Activated T-cell treated with anti-CD3 and anti-CD28 coated beads, Interleukin-2, amount 50 U/mL, for 72 hours (primary cell): ENCODE results near the gene MBP. TPM values are rescaled to one million over a fixed set of nuclear protein-coding genes. Genes with fewer than 3 reads are reported as not detected.

Source experiments
- ATAC-seq, 2 donors: fragments of 150-1000 bp; cut with Tn5 transposase; replicated peaks in 1 of 2; 2 replicates each; pipeline ENCODE4 v1.10.0; 2021; ENCODE audit warnings: moderate library complexity in 2 of 2, mild to moderate bottlenecking in 1 of 2
- DNase-seq, 2 donors: peaks; one replicate each; pipeline ENCODE4 v3.0.0; 2021 to 2022; ENCODE audit warnings: mixed read lengths in 1 of 2
- H3K27ac Mint-ChIP-seq: one replicate; pipeline ENCODE4 v1.8.0; 2022; ENCODE audit warnings: mild to moderate bottlenecking, moderate library complexity, mixed read lengths
- H3K27me3 Mint-ChIP-seq: one replicate; pipeline ENCODE4 v1.8.0; 2022; ENCODE audit warnings: low read depth, mixed read lengths
- H3K36me3 Mint-ChIP-seq, 2 donors: one replicate each; pipeline ENCODE4 v1.8.0; 2022; ENCODE audit warnings: mixed read lengths in 2 of 2, mild to moderate bottlenecking in 1 of 2; ENCODE audit not compliant: insufficient read depth in 2 of 2
- H3K4me1 Mint-ChIP-seq: one replicate; pipeline ENCODE4 v1.8.0; 2022; ENCODE audit warnings: low read depth, mixed read lengths
- H3K4me3 Mint-ChIP-seq, 2 donors: one replicate each; pipeline ENCODE4 v1.8.0; 2022; ENCODE audit warnings: mild to moderate bottlenecking in 2 of 2, mixed read lengths in 2 of 2, moderate library complexity in 2 of 2
- H3K9me3 Mint-ChIP-seq, 2 donors: one replicate each; pipeline ENCODE4 v1.8.0; 2022; ENCODE audit warnings: mixed read lengths in 2 of 2
- total RNA-seq, 2 donors: library from RNA; stranded (reverse); gene quantifications; one replicate each; pipeline ENCODE4 v1.2.3, GENCODE V29; 2022

MBP gene
- total RNA-seq, 2 donors from 2014 or later: 101 to 107 TPM

DNA sequence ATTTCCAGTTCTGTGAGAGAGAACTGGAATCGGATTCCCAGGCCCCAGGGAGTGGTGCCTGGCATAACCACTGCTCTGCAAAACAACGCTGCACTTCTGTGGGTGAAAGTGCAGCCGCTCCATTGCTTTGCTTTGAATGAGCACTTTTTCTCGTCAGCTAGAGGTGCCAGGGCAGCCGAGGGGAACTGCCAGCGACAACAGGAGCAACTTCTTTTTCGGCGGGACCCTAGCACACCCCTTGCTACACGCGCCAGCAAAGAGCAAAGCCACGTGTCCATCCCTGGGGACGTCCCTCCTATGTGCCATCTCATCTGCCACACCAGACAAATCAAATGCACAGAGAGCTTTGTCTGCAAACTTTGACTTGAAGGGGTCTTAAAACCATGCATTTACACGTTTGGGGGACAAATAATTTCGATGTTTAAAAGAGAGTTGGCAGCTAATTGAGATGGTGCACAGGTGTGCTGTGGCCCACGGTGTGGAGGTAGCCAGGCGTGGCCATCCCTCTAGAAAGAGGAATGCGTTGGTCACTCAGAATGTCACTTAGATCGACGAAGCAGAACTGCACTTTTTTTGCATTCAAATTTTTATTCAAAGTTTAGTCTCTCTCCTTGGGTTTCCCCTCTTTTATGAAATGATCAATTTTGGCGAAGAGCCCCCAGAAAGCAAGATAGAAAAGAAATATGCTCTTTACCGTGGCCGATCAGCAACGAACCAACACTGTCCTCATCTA is 151.8 kb downstream of the MBP start:
- ATAC-seq (no peak), DNase-seq (no peak)
- Mint-ChIP-seq H3K27me3 (no peaks in the 10 kb centered on the region), H3K36me3 (no peaks in the 10 kb centered on the region), H3K9me3 (no peaks in the 10 kb centered on the region), H3K4me3 (no peak overlapping the region), H3K27ac (no peak overlapping the region), H3K4me1 (peaks cover 8% of the 10 kb centered on the region)

DNA sequence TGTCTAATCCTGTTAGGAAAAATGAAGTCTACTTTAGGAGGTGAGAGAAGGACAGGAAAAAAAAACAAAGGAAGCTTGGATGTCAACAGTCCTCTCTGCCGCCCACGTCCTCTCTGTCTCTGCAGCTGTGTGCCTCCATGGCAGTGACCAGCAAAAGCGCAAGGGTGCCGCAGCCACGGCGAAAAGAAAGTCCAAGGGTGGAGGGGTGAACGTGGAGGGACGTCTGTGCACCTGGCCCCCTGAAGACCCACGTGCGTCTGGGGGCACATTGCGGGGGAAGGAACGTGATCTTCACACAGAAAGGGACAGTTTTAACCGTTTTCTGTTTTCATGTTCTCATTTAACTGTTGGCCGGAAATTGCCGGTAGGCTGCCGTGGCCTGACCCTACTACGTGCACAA is 152.7 kb downstream of the MBP start:
- H3K4me1 Mint-ChIP-seq: peaks cover 8% of the 10 kb centered on the region
- no peaks in the 10 kb centered on the region for H3K9me3 Mint-ChIP-seq
- no peaks in the 10 kb centered on the region for H3K27me3 Mint-ChIP-seq
- no peak overlapping the region for H3K4me3 Mint-ChIP-seq
- no peak overlapping the region for H3K27ac Mint-ChIP-seq
- H3K36me3 Mint-ChIP-seq: no peaks in the 10 kb centered on the region
- DNase-seq (no peak), ATAC-seq (no peak)

DNA sequence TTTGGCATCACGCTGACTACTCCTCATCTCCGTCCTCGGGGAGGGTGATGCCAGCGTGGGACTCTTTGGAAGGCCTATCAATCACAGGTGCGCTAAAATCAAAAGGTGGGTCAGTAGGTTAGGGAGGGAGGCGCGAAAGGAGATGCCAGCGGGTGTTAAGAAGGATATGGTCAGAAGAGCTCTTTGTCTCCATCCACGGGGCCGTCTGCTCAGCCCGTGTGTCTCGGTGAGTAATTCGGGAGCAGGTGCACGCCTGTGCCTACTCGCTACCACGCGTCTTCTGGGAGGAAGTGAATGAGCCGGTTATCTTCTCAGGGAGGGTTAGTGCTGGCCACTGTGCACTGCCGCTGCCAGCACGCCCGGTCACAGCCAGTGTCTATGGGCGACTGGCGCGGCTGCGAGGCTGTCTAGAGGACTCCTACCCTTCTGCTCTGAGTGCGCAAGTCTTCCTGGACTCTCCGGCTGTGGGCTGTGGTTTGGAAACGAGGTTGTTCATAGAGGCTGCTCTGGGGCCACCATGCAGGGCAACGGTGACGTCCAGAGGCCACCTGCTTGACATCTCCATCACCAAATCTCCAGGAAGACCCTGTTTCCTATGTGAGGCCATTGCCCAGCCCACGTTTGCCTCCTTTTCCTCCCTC is 153.4 kb downstream of the MBP start:
- Mint-ChIP-seq H3K4me3 (no peak overlapping the region), H3K27ac (no peak overlapping the region), H3K9me3 (no peaks in the 10 kb centered on the region), H3K27me3 (no peaks in the 10 kb centered on the region), H3K4me1 (peaks cover 8% of the 10 kb centered on the region), H3K36me3 (no peaks in the 10 kb centered on the region)
- ATAC-seq (no peak), DNase-seq (no peak)

DNA sequence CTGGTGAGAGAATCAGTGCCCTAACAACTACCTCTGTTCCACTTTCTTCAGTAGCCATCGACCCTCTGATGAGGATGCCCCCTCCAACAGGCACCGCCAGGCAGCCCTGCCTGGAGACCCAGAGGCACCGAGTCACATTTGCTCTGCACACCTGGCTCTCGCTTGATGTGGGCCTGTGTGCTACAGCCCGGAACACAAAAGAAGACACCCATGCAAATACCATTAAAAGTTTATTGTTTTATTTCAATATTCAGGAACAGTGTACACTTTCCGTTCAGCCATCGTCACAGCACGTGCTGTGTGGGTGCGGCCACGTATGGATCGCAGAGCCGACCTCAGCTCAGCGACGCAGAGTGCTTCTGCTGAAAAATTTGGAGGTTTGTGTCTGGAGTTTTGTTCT is 154.0 kb downstream of the MBP start:
- H3K27ac Mint-ChIP-seq: no peak overlapping the region
- H3K4me1 Mint-ChIP-seq: peaks cover 8% of the 10 kb centered on the region
- H3K4me3 Mint-ChIP-seq: no peak overlapping the region
- ATAC-seq: no peak
- H3K36me3 Mint-ChIP-seq: no peaks in the 10 kb centered on the region
- H3K9me3 Mint-ChIP-seq: no peaks in the 10 kb centered on the region
- DNase-seq: no peak
- H3K27me3 Mint-ChIP-seq: no peaks in the 10 kb centered on the region

DNA sequence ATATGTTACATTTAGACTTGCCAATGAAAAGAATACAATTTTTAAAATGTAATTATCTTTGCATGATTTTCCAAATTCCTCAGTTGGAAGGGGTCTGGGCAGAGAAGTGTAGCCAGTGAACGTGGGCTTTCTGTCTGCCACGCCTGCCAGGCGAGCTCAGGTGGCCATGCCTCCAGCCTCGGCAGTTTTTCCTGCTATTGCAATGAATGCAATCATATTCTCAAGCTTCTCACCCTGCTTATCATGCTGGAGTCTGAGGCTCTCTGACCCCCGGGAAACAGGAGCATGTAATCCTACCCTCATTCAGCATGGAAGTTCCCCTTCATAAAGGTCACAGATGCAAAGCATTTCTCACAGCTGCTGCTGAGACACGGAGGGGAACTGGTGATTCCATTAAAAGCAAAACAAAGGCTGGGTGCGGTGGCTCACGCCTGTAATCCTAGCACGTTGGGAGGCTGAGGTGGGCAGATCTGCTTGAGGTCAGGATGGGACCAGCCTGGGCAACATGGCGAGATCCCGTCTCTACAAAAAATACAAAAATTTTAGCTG is 154.8 kb downstream of the MBP start:
- no peaks in the 10 kb centered on the region for H3K9me3 Mint-ChIP-seq
- H3K4me3 Mint-ChIP-seq: no peak overlapping the region
- H3K4me1 Mint-ChIP-seq: no peaks in the 10 kb centered on the region
- DNase-seq (no peak), ATAC-seq (no peak)
- H3K27me3 Mint-ChIP-seq: no peaks in the 10 kb centered on the region
- H3K36me3 Mint-ChIP-seq: no peaks in the 10 kb centered on the region
- H3K27ac Mint-ChIP-seq: no peak overlapping the region

DNA sequence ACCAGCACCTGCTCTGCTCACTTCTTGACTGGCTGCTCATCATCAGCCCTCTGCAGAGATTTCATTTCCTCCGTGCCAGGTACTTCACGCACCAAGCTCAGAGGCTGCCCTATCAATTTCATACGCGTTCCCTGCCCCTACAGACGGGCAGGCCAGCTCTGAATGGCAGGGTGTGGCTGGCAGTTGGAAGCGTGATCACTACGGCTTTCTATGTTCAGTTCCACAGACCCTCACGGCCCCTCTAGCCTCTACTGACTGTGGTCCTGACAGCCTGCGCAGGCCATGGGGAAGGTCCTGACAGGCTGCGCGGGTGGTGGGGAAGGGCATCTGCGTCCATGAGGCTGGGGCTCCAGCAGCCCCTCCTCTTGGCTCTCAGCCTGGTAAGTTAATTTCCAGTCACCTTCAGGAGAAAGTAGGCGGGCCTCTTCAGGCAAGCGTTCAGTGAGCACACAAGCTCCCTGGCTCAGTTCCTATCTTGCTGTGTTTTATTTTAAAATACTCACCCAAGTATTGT is 155.4 kb downstream of the MBP start:
- Mint-ChIP-seq H3K9me3 (no peaks in the 10 kb centered on the region), H3K36me3 (no peaks in the 10 kb centered on the region), H3K27ac (no peak overlapping the region), H3K4me3 (no peak overlapping the region), H3K4me1 (no peaks in the 10 kb centered on the region), H3K27me3 (no peaks in the 10 kb centered on the region)
- DNase-seq (no peak), ATAC-seq (no peak)

DNA sequence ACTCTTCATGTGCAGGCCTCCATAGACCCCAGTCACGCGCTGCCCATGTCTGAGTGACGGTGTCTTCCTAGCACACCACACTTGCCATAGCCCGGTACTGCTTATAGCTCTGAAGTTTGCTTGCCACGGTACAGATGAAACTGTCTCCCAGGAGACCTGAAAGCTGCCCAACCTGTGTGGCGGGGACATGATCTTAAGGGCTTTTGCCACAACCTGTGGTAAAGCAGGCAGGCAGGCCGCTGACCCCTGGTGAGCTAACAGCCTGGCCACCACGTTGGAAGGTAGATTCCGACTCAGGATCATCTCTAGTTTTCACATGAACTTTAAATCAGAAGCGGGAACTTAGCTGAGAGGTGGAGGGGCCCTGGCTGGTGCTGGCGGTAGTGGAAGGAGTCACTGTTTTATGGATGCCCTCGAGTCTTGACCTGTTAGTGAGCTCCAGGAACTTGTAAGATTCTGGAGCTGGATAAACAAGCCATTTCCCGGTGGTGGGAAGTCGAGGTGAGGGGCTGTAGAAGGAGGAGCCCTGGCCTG is 156.9 kb downstream of the MBP start:
- ATAC-seq (no peak), DNase-seq (no peak)
- H3K9me3 Mint-ChIP-seq: no peaks in the 10 kb centered on the region
- H3K4me3 Mint-ChIP-seq: no peak overlapping the region
- no peaks in the 10 kb centered on the region for H3K4me1 Mint-ChIP-seq
- no peaks in the 10 kb centered on the region for H3K36me3 Mint-ChIP-seq
- H3K27ac Mint-ChIP-seq: no peak overlapping the region
- no peaks in the 10 kb centered on the region for H3K27me3 Mint-ChIP-seq

DNA sequence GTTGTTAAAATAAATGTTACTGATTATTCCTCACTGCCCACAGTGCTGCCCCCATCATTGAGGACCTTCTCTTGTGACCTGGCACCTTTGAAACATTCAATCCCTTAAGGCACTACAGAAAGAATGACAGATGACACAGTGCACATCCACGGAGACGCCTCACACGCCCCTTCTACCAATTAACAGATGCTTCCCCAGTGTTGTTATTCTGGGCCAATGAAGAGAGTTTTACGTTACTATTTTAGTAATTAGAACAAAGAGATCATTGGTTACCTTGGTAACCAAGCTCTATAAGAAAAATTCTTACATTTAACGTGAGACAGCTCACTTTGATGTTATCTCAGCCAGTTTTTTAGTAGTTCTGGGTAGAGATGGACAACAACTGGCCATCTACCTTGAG is 158.2 kb downstream of the MBP start:
- Mint-ChIP-seq H3K36me3 (no peaks in the 10 kb centered on the region), H3K4me3 (no peak overlapping the region), H3K27me3 (no peaks in the 10 kb centered on the region), H3K4me1 (no peaks in the 10 kb centered on the region), H3K27ac (no peak overlapping the region), H3K9me3 (no peaks in the 10 kb centered on the region)
- ATAC-seq: no peak
- no peak for DNase-seq

DNA sequence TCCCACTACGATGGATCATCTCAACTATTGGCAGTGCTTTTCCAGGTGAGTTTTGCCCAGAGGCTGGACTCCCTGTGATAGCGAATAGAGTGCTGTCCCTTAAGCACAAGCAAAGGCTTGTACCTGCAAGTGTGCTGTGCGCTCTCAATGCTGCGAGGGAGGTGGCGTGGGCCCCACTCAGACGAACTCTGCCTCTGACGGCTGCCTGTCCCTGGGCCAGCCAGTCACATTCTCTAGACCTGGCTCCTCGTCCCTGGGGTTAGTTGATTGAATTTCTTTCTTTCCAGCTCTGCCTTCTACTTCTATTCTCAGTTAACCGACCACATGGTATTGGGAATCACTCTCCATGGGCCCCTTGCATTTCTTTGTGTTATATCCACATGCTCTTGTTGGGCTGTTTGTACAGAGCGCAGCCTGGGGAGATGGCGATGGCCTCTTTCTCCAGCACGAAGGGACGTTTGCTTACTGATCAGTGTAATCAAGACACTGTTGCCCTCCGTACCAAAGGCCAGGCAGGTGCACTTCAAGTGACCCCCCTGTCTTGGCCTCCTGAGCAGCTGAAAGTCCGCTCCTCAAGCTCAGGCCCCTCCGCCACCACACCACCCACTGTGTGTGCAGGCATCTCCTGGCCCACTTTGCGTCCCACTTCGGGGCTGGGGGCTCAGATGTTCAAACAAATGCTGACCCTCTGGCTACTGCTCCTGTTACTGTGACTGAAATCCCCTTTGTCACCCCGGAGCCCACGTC is 158.9 kb downstream of the MBP start:
- H3K27ac Mint-ChIP-seq: no peak overlapping the region
- no peaks in the 10 kb centered on the region for H3K4me1 Mint-ChIP-seq
- no peaks in the 10 kb centered on the region for H3K27me3 Mint-ChIP-seq
- no peak for DNase-seq
- no peak overlapping the region for H3K4me3 Mint-ChIP-seq
- no peaks in the 10 kb centered on the region for H3K9me3 Mint-ChIP-seq
- H3K36me3 Mint-ChIP-seq: no peaks in the 10 kb centered on the region
- no peak for ATAC-seq

DNA sequence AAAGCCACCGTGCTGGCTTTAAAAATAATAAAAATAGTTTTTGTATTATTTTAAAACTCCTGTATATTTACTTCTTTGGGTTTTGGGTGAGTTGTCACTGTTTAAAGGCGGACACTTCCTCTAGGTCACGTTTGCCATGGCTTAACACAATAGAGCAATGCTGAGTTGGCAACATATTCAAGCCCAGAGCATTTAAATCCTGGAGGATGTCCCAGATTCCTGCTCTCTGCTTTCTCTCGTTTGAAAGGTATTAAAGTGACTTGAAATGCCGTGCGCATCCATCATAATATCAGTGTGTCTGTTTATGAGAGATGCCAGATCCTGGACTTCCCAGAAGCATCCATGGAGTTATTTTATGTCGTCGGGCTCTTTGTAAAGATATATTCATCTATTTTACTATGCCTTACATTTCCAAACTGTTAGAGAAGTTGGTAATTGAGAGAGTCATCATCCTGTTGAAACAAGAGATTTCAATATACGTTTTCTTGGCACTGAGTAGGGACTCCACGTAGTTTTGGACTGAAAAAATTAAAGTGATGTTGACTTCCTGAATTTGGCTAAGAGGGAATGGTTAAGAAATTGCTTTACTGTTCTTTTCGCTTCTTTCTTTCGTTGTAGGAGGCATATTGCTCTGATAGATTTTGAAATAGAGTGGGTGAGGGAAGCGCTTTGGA is 159.6 kb downstream of the MBP start:
- no peak for ATAC-seq
- no peaks in the 10 kb centered on the region for H3K9me3 Mint-ChIP-seq
- no peaks in the 10 kb centered on the region for H3K27me3 Mint-ChIP-seq
- DNase-seq: no peak
- no peak overlapping the region for H3K27ac Mint-ChIP-seq
- no peaks in the 10 kb centered on the region for H3K36me3 Mint-ChIP-seq
- no peak overlapping the region for H3K4me3 Mint-ChIP-seq
- H3K4me1 Mint-ChIP-seq: no peaks in the 10 kb centered on the region

DNA sequence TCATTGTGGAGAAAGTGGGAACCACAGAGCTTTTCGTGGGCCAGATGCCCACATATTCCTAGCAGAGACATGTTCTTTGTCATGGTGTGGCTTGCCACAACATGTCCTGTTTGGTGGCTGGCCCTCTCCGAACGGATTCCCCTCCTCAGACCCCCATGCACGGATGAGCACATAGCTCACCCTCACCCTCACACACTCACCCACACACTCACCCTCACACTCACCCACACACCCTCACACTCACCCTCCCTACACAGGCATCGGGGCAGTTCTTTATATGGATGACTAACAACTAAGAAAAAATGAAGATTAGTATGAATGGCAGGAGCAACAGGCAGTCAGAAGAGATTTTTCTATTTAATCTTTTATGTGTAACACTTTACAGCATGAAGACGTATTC is 160.3 kb downstream of the MBP start:
- Mint-ChIP-seq H3K27me3 (no peaks in the 10 kb centered on the region), H3K4me1 (no peaks in the 10 kb centered on the region), H3K4me3 (no peak overlapping the region), H3K36me3 (no peaks in the 10 kb centered on the region), H3K27ac (no peak overlapping the region), H3K9me3 (no peaks in the 10 kb centered on the region)
- no peak for ATAC-seq
- no peak for DNase-seq

DNA sequence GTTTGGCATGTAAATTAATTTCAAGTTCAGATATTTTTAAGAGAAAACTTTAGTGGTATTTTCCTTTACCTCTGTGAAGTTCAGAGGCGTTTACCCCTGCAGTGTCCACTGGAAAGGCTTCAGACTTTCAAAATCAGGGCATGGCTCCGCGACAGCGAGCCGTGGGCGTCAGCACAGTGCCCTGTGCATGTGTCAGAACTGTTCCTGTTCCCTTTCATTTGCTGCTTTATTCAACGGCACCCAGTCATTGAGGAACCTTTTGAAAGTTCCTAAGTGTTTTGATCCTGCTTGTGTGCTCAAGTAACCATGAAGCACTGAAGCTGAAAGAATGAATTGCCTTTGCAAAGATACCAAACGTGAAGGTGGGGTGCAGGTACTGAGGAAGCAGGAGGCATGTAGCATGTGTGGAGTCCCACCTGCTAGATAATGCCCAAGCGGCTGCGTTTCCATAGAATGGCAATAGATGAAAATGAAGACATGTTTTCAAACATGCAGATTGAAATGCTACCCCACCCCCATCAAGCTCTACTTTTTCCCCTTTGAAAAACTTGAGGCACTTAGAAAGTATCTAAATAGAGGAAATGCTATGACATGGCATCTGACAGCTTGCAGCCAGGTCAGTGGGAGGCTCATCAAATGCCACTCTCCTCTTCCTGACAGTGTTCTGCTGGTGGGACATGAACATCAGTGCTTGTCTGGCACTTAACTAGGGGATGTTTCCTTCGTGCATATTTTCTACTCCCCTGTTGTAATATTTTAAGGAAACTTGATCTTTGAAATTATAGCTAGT is 161.6 kb downstream of the MBP start:
- DNase-seq (no peak), ATAC-seq (no peak)
- H3K4me1 Mint-ChIP-seq: no peaks in the 10 kb centered on the region
- H3K4me3 Mint-ChIP-seq: no peak overlapping the region
- no peaks in the 10 kb centered on the region for H3K36me3 Mint-ChIP-seq
- no peaks in the 10 kb centered on the region for H3K27me3 Mint-ChIP-seq
- no peaks in the 10 kb centered on the region for H3K9me3 Mint-ChIP-seq
- H3K27ac Mint-ChIP-seq: peak overlapping the region; percentile 48
